K562 (cell line): ENCODE measurements around the gene DNAAF1. TPM values are rescaled to one million over a fixed set of nuclear protein-coding genes. Genes with fewer than 3 reads are reported as not detected.
A peak's percentile ranks its signal among the peaks of the same experiment; 100 is the strongest.

Experiments used
- CXXC5 ChIP-seq: fragments of 250-450 bp; sonication (Bioruptor Pico); IDR thresholded peaks from 2 replicates; pipeline ENCODE4 v1.8.0; 2022; ENCODE audit warnings: inconsistent platforms, mild to moderate bottlenecking, moderate library complexity
- FOXJ2 ChIP-seq: fragments of 200-800 bp; sonication (Bioruptor generic); IDR thresholded peaks from 2 replicates; pipeline ENCODE4 v1.6.1; 2016; ENCODE audit warnings: missing genetic modification characterization, missing compliant biosample characterization
- GTF2A2 ChIP-seq: IDR thresholded peaks from 2 replicates; pipeline ENCODE4 v1.6.1; 2016; ENCODE audit warnings: mild to moderate bottlenecking, missing genetic modification characterization, missing compliant biosample characterization
- LCOR ChIP-seq: sonication (generic); formaldehyde crosslinking; IDR thresholded peaks from 2 replicates; pipeline ENCODE4 v1.8.0; 2022; ENCODE audit warnings: mild to moderate bottlenecking, missing genetic modification reagents
- NFYB ChIP-seq: IDR thresholded peaks from 2 replicates; pipeline ENCODE4 v1.6.1; 2011; ENCODE audit warnings: mild to moderate bottlenecking, moderate library complexity; ENCODE audit not compliant: insufficient read length; ENCODE audit errors: extremely low read depth
- NR4A1 ChIP-seq, 2 experiments: fragments of 250-450 bp in 1 of 2; fragments of 450-650 bp in 1 of 2; sonication (Bioruptor Pico) in 1 of 2; IDR thresholded peaks; 2 replicates each; pipeline versions ENCODE4 v1.4.0 to v1.6.1; 2016 to 2020; ENCODE audit warnings: mild to moderate bottlenecking in 2 of 2, missing compliant biosample characterization in 1 of 2, missing genetic modification characterization in 1 of 2, moderate library complexity in 1 of 2
- PRMT5 ChIP-seq: sonication (generic); formaldehyde crosslinking; IDR thresholded peaks from 2 replicates; pipeline ENCODE4 v1.5.0; 2020; ENCODE audit warnings: missing genetic modification reagents
- SPI1 ChIP-seq: IDR thresholded peaks from 2 replicates; pipeline ENCODE4 v1.6.1; 2011; ENCODE audit warnings: low read depth, low read length, control low read depth, borderline replicate concordance
- TAF15 ChIP-seq: fragments of 200-400 bp; formaldehyde crosslinking; IDR thresholded peaks from 2 replicates; pipeline ENCODE4 v1.6.1; 2017; ENCODE audit warnings: mild to moderate bottlenecking, low read depth, low read length, moderate library complexity
- polyA plus RNA-seq, 8 experiments: library from polyadenylated mRNA; depleted of rRNA in 4 of 8; stranded (reverse) in 5 of 8; unstranded in 3 of 8; fragments of >200 nt; fragmentation: Nextera tagmentation in 2 of 8; fragmentation: Illumina TruSeq in 1 of 8; extraction: Ambion mirVana in 2 of 8; extraction: Trizol in 1 of 8; gene quantifications; 2 replicates each; pipeline versions ENCODE4 v1.2.1 to v1.2.3, GENCODE V29; 2011 to 2014; ENCODE audit warnings: inconsistent platforms in 1 of 8, missing spikeins in 1 of 8
- total RNA-seq, 7 experiments: library from RNA; depleted of rRNA in 6 of 7; stranded (reverse); fragments of >200 nt in 6 of 7; fragmentation: Illumina TruSeq in 2 of 7; extraction: Trizol in 2 of 7; gene quantifications; 2 replicates each; pipeline versions ENCODE4 v1.2.1 to v1.2.3, GENCODE V29; 2011 to 2021; ENCODE audit warnings: low replicate concordance in 1 of 7
- TF ChIP-seq, protein P1 (sequence below): fragments of 250-450 bp; sonication (Bioruptor Pico); IDR thresholded peaks from 2 replicates; pipeline ENCODE4 v1.5.0; 2021
- TF ChIP-seq, protein P2 (sequence below), 2 experiments: fragments of 450-650 bp in 1 of 2; sonication (generic) in 1 of 2; formaldehyde crosslinking in 1 of 2; IDR thresholded peaks; 2 replicates each; pipeline versions ENCODE4 v1.7.1 to v1.9.0; 2016 to 2022; ENCODE audit warnings: inconsistent platforms in 1 of 2, mild to moderate bottlenecking in 1 of 2, missing genetic modification reagents in 1 of 2
- TF ChIP-seq, protein P3 (sequence below), 2 experiments: fragments of 250-450 bp in 1 of 2; fragments of 450-650 bp in 1 of 2; sonication (Bioruptor Pico) in 1 of 2; IDR thresholded peaks; 2 replicates each; pipeline versions ENCODE4 v1.6.1 to v1.8.0; 2016 to 2021; ENCODE audit warnings: mild to moderate bottlenecking in 2 of 2, moderate library complexity in 2 of 2, missing compliant biosample characterization in 1 of 2, missing genetic modification characterization in 1 of 2
- TF ChIP-seq, protein P4 (sequence below): fragments of 450-650 bp; IDR thresholded peaks from one replicate; pipeline ENCODE4 v1.6.1; 2018; ENCODE audit warnings: mild to moderate bottlenecking, moderate library complexity; ENCODE audit not compliant: partially characterized antibody

Gene DNAAF1
- total and polyA plus RNA-seq, 9 of the 15 experiments (the other 6 are each of a cell fraction or from before 2014, with no cell fraction given): 0.01 TPM; not detected in 8

DNA sequence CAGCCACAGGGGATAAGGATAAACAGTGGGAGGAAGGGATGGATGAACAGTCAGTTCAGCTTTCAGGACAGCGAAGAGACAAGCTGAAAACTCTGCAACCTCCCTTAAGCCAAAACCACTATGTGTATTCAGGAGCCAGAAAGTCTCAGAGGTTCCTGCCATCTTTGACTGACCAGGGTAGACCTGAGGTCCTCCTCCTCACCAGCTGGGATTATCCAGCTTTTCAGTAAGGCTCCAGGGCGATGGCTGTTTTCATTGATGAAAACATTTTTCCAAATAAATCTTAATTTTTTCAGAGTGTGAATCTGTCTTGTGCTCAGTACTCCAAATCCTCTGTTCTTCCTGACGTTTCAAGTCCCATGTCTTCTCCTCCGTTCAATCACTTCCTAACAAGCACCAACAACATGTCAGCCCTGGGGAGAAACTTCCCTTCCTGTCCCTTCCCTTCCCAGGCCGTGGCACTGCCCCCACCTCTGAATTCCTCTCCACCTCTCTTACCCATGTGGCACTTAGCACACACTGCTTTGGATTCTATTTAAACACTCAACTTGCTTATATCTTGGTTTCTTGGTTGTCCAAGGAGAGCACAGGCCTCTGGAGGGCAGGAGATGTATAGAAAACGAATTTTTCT, 5.4 kb upstream of the DNAAF1 start (continued):
- TF ChIP-seq TAF15: no peak
- TF ChIP-seq PRMT5 (CRISPR knock-in tag): no peak
- peak; percentile 13; the same call in 1 of the 2 replicates for TF ChIP-seq CXXC5 (CRISPR knock-in tag)
- TF ChIP-seq, protein P1, sequence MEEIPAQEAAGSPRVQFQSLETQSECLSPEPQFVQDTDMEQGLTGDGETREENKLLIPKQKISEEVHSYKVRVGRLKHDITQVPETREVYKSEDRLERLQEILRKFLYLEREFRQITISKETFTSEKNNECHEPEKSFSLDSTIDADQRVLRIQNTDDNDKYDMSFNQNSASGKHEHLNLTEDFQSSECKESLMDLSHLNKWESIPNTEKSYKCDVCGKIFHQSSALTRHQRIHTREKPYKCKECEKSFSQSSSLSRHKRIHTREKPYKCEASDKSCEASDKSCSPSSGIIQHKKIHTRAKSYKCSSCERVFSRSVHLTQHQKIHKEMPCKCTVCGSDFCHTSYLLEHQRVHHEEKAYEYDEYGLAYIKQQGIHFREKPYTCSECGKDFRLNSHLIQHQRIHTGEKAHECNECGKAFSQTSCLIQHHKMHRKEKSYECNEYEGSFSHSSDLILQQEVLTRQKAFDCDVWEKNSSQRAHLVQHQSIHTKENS: no peak
- TF ChIP-seq, protein P2, sequence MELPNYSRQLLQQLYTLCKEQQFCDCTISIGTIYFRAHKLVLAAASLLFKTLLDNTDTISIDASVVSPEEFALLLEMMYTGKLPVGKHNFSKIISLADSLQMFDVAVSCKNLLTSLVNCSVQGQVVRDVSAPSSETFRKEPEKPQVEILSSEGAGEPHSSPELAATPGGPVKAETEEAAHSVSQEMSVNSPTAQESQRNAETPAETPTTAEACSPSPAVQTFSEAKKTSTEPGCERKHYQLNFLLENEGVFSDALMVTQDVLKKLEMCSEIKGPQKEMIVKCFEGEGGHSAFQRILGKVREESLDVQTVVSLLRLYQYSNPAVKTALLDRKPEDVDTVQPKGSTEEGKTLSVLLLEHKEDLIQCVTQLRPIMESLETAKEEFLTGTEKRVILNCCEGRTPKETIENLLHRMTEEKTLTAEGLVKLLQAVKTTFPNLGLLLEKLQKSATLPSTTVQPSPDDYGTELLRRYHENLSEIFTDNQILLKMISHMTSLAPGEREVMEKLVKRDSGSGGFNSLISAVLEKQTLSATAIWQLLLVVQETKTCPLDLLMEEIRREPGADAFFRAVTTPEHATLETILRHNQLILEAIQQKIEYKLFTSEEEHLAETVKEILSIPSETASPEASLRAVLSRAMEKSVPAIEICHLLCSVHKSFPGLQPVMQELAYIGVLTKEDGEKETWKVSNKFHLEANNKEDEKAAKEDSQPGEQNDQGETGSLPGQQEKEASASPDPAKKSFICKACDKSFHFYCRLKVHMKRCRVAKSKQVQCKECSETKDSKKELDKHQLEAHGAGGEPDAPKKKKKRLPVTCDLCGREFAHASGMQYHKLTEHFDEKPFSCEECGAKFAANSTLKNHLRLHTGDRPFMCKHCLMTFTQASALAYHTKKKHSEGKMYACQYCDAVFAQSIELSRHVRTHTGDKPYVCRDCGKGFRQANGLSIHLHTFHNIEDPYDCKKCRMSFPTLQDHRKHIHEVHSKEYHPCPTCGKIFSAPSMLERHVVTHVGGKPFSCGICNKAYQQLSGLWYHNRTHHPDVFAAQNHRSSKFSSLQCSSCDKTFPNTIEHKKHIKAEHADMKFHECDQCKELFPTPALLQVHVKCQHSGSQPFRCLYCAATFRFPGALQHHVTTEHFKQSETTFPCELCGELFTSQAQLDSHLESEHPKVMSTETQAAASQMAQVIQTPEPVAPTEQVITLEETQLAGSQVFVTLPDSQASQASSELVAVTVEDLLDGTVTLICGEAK (IDR thresholded peaks at IDR 0.05): 0 out of 2 replicates have a peak, but pooled peaks have one; percentile 8
- TF ChIP-seq, protein P2 (CRISPR knock-in tag; IDR thresholded peaks at IDR 0.05): no peak
- peak; percentile 94; the same call in 1 of the 2 replicates for TF ChIP-seq LCOR (CRISPR knock-in tag)
- TF ChIP-seq GTF2A2 (tag): no peak; the same call in 1 of the 2 replicates
- TF ChIP-seq FOXJ2 (tag): peak; percentile 23; the same call in 1 of the 2 replicates
- TF ChIP-seq SPI1: no peak
- TF ChIP-seq, protein P3, sequence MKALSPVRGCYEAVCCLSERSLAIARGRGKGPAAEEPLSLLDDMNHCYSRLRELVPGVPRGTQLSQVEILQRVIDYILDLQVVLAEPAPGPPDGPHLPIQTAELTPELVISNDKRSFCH (CRISPR knock-in tag; IDR thresholded peaks at IDR 0.05): 0 out of 2 replicates have a peak, but pooled peaks have one; percentile 46
- TF ChIP-seq, protein P3 (tag; IDR thresholded peaks at IDR 0.05): no peak; the same call in 1 of the 2 replicates
- TF ChIP-seq, protein P4, sequence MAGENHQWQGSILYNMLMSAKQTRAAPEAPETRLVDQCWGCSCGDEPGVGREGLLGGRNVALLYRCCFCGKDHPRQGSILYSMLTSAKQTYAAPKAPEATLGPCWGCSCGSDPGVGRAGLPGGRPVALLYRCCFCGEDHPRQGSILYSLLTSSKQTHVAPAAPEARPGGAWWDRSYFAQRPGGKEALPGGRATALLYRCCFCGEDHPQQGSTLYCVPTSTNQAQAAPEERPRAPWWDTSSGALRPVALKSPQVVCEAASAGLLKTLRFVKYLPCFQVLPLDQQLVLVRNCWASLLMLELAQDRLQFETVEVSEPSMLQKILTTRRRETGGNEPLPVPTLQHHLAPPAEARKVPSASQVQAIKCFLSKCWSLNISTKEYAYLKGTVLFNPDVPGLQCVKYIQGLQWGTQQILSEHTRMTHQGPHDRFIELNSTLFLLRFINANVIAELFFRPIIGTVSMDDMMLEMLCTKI: no peak
- TF ChIP-seq NR4A1 (CRISPR knock-in tag; IDR thresholded peaks at IDR 0.05): no peak
- peak; percentile 35; the same call in 1 of the 2 replicates for TF ChIP-seq NR4A1 (tag; IDR thresholded peaks at IDR 0.05)
- TF ChIP-seq NFYB: no peak
